Stimulated activated CD8-positive, alpha-beta memory T cell treated with anti-CD3 and anti-CD28 coated beads, Interleukin-4, amount 100 ng/mL, for 24 hours (primary cell): ENCODE measurements around the gene ERRFI1.

Experiments
- DNase-seq: peaks from one replicate; pipeline ENCODE4 v3.0.0-alpha.2; 2020; ENCODE audit warnings: low read depth

Gene ERRFI1

DNA sequence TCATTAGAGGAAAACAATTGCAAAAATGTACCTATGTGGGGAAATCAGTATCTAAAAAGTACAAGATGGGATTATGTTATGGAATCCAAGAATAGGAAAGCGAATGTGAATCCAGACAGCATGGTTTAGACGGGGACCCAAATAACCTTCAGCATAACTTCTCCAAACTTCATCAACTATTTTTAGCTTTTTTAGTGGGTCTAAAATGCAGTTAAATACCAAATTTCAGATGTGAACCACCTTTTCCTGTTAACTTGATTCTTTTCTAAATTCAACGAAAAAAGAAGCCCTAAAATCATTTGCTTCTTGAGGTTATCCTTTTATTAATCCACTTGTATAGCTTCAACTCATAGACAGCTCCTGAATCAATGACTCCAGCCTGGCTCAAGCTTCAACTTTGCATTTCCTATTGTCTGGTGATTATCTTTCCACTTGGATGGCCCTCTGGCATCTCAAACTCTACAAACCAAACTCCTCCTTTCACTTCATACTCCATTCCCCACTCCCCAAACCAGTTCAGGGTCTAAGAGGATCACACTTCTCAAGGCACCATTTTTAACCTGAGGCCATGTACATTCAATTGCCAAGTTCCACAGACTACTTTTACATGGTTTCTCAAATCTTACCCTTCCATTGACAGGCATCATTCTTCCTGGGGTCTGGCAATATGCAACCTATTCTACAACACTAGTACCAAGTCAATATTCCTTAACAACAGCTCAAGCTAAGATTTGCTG is 7.4 kb downstream of the ERRFI1 start:
- DNase-seq: no peak

DNA sequence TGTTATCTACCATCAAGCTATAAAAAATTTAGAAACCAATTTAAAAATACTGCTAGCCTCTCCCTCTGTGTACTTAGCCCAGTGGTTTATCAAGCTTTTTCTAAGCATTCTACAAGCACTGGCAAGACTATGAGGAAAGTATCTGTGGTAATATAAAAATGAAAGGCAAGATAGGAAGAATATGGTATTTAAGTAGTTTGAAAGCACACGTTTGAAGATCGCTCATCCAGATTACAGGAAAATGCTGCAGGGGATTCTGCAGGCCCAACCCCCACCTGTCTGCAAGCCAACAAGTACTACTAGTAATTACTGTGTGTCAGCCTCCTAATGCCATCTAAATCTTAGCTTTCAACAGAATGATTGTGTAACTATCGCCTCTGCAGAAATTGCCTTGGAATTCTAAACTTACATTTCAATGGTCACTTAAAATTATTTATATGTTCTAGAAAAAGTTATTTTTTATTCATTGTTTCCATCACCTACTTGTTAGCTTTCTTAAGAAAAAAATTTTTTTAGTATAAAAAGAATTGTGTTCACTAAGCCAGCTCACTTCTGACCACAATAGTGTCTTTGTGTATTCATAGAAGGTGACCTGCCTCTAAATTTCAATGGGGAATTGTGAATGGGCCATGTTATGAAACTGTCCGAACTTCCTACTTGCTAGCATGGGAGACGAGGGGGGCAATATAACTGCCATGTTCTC is 8.5 kb downstream of the ERRFI1 start:
- no peak for DNase-seq

DNA sequence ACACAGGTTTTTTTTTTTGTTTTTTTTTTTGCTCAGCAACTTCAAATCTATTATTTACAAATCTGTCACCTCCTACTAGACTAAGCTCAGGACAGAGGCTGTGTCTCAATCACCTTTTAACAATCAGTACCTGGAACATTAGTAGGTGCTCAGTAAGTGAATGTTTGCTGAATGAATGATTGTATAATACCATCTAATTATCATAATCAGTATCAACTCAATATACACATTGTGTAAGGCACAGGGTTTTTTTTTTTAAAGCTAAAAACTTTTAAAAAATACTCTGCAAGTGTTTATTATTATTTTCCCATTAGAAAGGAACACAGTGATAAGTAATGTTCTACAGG is 9.2 kb downstream of the ERRFI1 start:
- DNase-seq: no peak

DNA sequence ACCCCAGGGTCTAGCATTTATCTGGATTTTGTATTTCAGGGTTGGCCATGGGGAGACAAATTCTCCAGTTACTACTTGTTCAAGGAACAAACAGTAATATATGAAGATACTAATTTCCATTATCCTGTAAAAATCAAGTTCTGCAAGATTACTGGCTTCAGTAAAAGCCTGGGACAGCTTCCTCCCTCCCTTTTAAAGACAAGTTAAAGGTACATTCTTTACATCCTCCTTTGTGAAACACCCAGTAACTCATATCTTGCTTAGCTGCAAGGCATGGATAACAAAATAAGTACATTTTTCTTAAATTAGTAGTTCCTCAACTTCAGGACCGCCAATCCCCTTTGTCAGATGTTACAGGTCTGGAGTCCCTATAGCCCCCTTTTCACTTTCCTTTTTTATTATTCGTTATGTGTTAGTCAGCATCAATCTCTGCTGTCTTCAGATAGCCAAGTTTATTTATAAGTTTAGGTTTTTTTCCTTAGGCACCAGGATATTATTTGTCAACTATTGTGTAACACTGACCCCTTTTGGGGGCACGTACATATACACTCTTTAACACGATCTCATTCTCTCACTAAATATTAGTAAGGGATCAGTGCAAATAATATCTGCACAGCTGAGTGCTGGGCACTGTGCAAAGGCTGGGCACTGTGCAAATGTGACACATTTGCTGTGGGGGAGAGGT is 9.8 kb downstream of the ERRFI1 start:
- no peak for DNase-seq

DNA sequence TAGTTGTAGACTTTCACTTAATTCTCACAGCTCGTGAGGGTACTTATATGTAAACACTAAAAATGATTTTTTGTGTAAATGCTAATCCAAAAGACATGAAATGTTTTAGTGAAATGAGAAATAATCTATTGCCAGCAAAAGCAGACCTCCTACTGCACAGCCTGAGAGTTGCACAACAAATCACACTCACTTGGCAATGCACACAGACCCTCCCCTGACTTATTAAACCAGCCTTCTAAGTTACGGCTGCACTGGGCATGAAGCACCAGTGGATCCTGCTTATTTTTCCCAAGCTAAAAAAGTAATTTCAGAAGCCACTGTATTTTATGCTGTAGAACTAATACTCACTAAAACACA is 10.3 kb downstream of the ERRFI1 start:
- DNase-seq: no peak

DNA sequence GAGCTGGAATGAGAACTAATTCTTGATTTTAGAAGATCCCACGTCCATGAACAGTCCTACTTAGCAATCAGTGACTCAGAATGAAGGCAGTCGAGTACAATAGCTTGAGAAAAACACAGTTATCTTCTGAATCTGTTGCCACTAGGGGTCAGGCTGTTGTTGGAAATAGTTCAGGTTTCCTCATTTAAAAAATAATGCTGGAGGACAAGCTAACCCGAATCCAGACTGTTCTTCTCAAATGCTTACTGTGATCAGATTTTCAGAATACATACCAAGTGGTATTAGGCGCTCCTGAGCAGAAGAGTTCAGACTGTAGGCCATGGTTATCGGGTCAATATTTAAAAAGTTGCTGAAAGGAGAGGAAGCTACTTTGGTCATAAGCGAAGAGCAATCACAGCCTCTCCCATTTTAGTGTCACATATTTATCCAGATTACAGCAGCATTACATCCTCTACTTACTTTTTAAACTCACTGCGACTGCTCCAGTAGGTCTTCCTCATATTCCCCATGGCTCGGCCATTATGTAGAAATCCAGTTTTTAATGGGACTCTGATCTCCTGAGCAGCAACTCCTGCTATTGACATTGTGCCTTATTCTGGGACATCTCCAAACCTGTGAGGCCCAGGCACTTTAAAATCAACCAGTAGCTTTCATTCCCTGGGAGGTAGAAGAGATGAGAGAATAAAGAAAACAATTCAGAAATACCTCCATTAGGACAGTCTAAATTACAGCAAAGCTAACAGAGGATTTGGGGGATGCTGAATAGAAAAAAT is 10.9 kb downstream of the ERRFI1 start:
- no peak for DNase-seq

DNA sequence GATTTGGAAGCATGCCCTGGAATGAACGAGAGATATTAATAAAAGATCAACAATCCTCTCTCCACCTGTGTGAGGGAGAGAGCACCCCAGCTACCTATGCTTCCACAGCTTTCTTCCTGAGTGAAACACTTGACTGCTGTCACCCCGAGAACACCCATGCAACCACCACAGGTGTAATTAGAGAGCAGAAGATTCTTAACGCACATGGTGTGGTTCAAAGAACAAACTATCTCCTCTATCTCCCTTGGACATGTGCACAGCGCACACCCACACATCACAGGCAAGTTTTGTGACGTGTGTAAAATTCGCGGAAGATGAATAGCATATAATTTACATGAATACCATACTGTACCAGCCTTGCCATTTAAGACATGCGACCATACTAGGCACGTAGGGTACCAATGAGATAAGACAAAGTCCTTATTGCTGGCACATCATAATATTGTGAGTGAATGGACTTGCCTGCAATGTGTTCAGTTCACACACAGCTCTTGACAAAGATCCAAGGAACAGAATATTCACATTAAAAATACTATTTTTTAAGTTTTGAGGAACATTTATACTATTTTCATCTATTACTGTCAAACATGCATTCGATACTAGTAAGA is 11.6 kb downstream of the ERRFI1 start:
- no peak for DNase-seq

DNA sequence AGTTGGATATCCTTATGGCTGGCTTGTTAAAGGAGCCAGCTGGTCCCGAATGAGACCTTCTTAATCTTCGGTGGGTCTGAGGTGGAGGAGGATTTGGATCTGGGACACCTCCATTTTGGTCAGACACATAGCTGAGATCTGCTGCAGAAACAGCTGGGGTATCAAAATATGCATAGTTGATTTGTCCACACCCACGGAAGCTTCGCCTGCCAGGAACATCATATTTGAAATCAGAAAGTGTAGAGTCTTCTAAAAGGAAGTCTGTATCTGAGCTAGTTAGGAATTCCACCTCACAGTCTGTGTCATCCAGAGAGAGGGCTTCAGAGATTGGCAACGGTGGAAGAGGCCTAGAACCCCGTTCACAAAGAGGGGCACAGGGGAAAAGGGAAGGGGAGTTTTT is 12.3 kb downstream of the ERRFI1 start:
- DNase-seq: no peak

DNA sequence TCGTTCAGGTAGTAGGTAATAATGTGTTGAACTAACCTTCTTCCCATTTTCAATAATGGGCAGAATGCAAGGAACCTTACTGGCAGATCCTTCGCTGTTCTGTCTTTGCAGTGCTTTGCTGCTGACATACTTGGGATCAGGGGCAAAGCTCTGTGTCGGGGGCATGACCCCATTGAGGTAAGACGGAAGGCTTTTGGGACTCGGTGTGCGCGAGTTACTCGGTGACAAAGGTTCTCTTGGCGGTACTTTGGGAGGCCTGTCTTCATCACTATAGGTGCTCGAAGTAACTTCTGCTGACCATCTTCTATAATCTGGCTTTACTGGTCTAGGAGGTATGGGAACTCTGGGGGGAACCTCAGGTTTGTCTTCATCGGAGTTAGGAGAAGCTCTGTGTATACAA is 12.7 kb downstream of the ERRFI1 start:
- no peak for DNase-seq

DNA sequence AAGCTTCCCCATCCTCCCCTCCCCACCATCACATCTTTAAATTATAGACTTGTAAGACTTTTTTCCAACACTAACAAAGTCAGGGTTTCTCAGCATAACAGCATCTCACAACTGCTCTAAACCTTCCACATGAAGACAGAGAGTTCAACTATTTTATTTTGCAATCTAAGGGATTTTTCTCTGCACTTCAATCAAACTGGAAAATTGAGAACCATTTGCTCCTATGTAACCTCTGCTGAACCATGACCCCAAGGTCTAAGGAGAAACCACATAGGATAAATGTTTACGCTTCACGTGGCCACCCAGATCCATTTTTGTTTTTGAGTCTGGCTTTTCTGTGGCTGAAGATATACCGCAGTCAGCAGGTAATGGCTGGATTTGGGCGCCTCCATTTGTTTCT is 13.2 kb downstream of the ERRFI1 start:
- no peak for DNase-seq

DNA sequence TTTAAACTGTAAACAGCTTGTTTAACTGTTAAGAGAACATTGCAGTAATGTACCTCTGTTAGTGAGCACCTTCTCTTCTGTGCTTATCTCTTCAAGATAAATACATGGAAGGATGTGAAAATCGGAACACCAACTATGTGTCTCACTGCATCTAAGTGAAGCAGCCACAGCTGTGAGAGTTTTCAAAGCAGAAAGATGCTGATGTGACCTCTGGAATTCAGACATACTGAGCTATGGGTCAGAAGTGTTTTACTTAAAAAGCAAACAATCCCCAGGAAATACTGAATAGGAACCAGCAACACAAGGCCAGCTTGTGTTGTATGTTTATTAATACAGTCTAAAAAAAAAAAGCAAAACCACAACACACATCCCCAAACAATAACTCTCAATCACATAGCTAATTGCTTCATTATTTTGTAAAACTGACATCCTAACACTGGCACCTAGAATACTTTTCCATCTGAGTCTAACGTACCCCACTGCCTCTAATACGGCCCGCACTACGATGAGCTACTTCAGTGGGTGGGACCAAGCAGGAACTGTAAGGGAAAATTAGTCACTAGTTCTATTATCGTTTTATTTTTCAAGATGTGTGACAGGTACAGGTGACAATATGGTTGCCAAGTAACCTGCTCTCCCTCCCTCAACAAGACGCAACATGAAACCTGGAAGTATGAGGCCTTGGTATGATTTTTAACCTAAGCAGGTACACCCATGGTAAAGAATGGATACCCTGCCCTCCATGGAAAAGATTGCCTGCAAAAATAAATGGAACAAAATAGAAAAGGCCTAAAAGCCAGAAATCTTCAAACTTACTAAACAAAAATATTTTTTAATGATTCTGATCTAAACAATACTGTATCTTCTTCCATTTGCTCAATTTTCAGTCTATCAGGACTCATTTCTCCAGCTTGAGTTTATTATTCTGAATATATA is 13.9 kb downstream of the ERRFI1 start:
- no peak for DNase-seq

DNA sequence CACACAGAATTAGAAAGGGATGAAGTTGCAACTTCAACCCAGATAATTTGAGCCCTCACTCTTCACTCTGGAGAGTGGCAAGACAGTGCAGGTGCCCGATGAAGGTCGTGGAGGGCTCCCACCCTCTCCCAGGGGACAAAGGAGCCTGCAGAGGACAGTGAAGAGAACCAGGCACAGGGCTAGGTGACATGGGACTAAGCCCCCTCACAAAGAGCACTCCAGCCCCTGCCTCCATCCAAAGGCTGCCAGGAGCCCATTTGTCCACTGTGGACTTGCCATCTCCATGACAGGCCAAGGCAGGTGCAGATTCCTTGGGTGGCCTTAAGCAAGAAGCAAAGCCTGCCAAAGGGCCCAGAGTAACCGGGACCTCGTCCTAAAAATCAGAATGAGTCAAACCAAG is 15.1 kb downstream of the ERRFI1 start:
- DNase-seq: no peak

DNA sequence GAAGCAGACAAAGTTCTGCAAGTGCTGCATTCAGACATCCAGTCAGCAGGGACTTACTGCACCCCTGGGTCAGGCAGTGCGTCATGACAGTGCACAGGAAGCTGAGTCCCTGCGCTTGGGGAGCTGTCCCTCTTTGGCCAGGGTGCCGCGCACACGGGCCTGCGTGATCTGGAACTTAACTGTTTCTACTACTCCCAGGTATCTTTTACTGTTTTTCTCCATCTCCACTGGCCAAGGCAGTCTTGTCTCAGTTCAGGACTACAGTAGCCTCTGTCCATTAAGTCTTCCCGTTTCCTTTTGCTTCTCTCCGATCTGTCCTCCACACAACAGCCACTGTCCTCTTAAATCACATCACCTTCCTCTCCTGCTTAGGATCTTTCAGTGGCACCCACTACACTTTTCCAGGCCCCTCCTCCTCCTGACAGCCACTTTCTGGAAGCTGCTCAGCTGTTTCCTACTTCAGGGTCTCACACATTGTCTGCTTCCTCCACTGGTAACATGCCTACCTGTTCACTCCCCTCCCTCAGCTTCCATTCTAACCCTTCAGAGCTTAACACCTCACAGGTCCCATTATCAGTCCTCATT is 15.9 kb downstream of the ERRFI1 start:
- no peak for DNase-seq

DNA sequence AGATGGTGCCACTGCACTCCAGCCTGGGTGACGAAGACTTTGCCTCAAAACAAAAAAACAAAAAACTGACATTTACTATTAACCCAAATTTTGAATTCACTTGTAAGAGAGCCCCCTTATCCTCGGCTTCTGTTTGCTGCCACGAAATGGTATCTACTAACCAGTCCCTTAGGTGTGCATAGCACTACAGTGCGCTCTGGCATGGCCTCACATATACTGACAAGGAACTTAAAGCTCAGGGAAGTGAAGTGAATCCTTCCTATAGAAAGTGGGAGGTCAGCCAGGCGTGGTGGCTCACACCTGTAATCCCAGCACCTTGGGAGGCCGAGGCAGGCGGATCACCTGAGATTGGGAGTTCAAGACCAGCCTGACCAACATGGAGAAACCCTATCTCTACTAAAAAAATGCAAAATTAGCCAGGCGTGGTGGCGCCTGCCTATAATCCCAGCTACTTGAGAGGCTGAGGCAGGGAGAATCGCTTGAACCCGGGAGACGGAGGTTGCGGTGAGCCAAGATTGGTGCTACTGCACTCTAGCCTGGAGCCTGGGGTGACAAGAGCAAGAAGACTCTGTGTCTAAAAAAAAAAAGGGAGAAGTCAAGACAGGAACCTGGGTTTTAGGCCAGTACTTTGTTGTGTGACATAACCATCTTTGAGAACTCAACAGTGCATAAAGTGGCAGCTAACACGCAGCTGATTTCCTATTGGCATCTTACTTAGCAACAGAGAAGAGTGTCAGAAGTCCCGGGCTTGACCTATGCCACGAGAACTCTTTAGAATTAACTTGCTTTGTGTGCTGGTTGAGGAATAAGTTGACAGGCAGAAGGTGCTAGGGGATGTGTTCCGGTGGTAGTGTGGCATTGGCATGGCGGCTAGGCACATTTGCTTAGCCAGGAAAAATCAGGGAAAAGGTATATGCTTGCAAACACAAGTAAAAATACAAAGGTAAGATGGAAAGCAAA is 16.8 kb downstream of the ERRFI1 start:
- DNase-seq: no peak

DNA sequence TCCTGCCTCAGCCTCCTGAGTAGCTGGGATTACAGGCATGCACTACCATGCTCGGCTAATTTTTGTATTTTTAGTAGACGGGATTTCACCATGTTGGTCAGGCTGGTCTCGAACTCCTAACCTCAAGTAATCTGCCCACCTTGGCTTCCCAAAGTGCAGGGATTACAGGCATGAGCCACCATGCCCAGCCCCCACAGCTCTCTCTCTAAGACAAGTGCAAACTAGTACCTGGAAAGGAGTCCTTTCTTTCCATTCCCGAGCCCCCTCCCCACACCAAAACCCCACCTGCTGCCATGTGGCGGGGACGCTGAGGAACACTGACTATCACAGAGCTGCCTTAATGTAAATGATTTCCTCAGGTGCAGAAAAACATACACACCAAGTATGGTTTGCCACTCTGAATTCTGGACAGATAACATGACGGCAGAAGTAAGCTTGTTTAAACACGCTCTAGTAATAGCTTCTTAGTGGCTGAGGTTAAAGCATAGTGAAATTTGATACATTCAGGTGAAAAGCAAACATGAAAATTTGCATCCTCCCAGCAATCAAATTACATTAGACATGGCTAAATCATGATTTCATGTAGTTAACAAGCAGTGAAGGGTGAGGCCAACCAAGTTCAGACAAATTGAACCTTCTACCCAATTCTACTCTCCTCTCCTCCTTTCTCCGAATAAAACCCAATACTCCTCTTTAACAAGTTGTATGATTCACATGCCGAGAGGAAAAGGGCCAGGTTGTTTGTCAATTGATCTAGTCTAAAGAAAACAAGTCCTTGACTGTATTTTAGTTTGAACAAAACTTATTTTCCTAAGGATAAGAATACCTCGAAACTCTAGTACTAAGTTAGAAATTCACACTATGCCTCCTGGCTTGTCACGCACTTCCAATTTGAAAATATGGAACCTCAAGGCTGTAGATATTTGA is 19.8 kb downstream of the ERRFI1 start:
- DNase-seq: no peak

DNA sequence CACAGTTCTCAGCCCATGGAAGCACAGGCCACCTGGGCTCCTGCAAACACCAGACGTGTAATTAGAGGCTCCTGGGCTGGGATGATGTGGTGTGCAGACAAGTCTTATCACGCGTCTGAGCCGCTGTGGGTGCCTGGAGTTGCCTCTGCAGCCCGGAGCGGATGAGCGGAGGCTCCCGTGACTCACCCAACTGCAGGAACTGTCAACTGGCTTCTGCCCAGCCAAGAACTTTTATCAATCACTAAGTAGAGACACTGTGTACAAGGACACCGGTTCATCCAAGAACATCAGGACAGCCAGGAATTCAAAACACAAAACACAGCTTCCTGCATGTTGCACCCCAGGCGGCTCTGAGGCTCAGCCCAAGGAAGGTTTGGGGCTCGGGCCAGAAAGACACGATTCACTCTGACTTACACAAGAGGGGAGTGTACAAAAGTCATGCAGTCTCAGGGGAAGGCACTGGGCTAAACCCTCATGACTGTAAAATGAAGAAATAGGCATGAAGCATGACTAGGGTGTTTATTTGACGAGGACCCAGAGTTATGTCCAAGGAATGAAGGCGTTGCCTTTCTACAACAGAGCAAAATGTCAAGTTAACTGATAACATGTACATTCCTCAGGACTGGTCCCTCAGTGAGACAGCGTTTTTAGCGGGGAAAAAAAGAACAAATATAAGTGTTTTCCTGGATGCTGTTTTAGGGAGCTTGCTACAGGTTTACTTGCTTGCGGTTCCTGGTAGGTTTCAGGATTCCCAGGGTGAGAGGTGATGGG is 21.1 kb downstream of the ERRFI1 start:
- DNase-seq: no peak

DNA sequence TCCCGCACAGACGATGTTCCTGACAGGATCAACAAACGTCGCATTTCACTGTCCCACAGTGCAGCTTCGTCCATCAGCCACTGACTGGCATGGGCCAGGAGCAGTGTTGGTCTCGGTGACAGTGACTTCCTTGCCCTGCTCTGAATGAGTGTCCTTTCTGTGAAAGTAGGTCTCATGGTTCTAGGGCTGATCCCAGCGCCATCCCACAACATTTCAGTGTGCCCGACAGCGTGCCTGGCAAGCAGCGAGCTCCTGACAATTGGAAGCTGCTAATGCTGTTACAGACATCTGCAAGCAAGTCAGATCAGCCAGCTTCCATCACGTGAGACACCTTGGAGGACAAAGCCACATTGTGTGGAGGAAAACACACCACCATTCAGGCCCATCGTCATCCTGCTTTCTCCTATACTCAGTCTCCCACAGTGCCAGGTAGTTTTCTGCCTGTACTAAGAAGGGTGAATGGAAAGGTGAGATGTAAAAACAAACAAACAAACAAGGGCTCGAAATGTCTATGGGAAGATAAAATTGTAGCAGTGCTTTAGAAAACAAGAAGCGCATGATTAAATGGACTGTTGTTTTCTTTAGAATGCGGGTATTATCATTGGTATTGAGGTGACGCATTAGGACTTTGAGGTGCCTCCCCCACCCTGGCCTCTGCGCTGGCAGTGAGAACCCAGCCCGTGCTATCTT is 21.9 kb downstream of the ERRFI1 start:
- no peak for DNase-seq
